T-cell (primary cell): ENCODE data around the gene RAB30. TPM values are rescaled to one million over a fixed set of nuclear protein-coding genes. Genes with fewer than 3 reads are reported as not detected.
A peak's percentile ranks its signal among the peaks of the same experiment; 100 is the strongest.

Source experiments
- ATAC-seq, 4 experiments: fragments of 200-7000 bp in 3 of 4; fragments of 150-1000 bp in 1 of 4; cut with Tn5 transposase; replicated peaks in 1 of 4; 1 replicate in 3 of 4; 2 replicates in 1 of 4; pipeline ENCODE4 v1.10.0; 2021; ENCODE audit warnings: moderate library complexity in 3 of 4, mild to moderate bottlenecking in 2 of 4, moderate number of reproducible peaks in 1 of 4
- CTCF ChIA-PET, 2 donors: fragments of 300-600 bp; sonication (Branson Sonifier 250); formaldehyde crosslinking; loops; one replicate each; lab custom pipeline; 2022; ENCODE audit warnings: antibody characterized with exemption in 2 of 2; lab: Charles Lee
- POLR2A ChIA-PET, 2 donors: fragments of 300-600 bp; sonication (Branson Sonifier 250); formaldehyde crosslinking; loops; one replicate each; lab custom pipeline; 2022; ENCODE audit warnings: antibody characterized with exemption in 2 of 2; lab: Charles Lee
- DNase-seq, 35 experiments: peaks; one replicate each; pipeline versions ENCODE4 v3.0.0 to v3.0.0-alpha.2; 2013 to 2023
- H3K27ac ChIP-seq: one replicate; pipeline ENCODE4 v1.5.1; 2013; ENCODE audit warnings: low read length
- H3K27me3 ChIP-seq, 2 experiments: replicated peaks in 1 of 2; 1 replicate in 1 of 2; 2 replicates in 1 of 2; pipeline versions ENCODE4 v1.6.1 to v1.7.0; 2013; ENCODE audit warnings: low read length in 1 of 2, mixed read lengths in 1 of 2; ENCODE audit not compliant: control insufficient read depth in 2 of 2, insufficient read depth in 2 of 2; ENCODE audit errors: extremely low read depth in 1 of 2
- H3K36me3 ChIP-seq, 2 donors: 1 replicate in 1 of 2; 2 replicates in 1 of 2; pipeline versions ENCODE4 v1.6.1 to v1.7.0; 2013; ENCODE audit warnings: low read length in 1 of 2; ENCODE audit not compliant: control insufficient read depth in 2 of 2, insufficient read depth in 1 of 2; ENCODE audit errors: extremely low read depth in 1 of 2
- H3K4me1 ChIP-seq, 2 experiments: 1 replicate in 1 of 2; 2 replicates in 1 of 2; pipeline versions ENCODE4 v1.6.1 to v1.7.0; 2013; ENCODE audit warnings: low read length in 2 of 2, mixed read lengths in 1 of 2; ENCODE audit not compliant: insufficient read depth in 2 of 2, control insufficient read depth in 1 of 2; ENCODE audit errors: extremely low read depth in 1 of 2
- H3K4me3 ChIP-seq, 2 donors: 1 replicate in 1 of 2; 2 replicates in 1 of 2; pipeline versions ENCODE4 v1.5.1 to v1.7.0; 2013; ENCODE audit warnings: mild to moderate bottlenecking in 2 of 2, low read length in 1 of 2, moderate library complexity in 1 of 2; ENCODE audit not compliant: control insufficient read depth in 1 of 2; ENCODE audit errors: extremely low read depth in 1 of 2
- H3K9me3 ChIP-seq: 2 replicates; pipeline ENCODE4 v1.7.0; 2013
- H3K27ac Mint-ChIP-seq, 2 donors: one replicate each; pipeline ENCODE4 v1.8.0; 2020 to 2021; ENCODE audit warnings: mild to moderate bottlenecking in 2 of 2, mixed read lengths in 2 of 2
- H3K27me3 Mint-ChIP-seq, 2 donors: one replicate each; pipeline ENCODE4 v1.8.0; 2021 to 2022; ENCODE audit warnings: mixed read lengths in 2 of 2
- H3K36me3 Mint-ChIP-seq: one replicate; pipeline ENCODE4 v1.8.0; 2021; ENCODE audit warnings: mixed read lengths
- H3K4me1 Mint-ChIP-seq, 3 donors: one replicate each; pipeline ENCODE4 v1.8.0; 2020 to 2022; ENCODE audit warnings: mixed read lengths in 3 of 3, mild to moderate bottlenecking in 1 of 3
- H3K4me3 Mint-ChIP-seq, 3 donors: one replicate each; pipeline ENCODE4 v1.8.0; 2020 to 2022; ENCODE audit warnings: mild to moderate bottlenecking in 3 of 3, mixed read lengths in 3 of 3, moderate library complexity in 3 of 3
- H3K9me3 Mint-ChIP-seq, 3 donors: one replicate each; pipeline ENCODE4 v1.8.0; 2020 to 2022; ENCODE audit warnings: mixed read lengths in 3 of 3
- WGBS: methylation state at CpG from one replicate; pipeline ENCODE4 v1.1.5; 2013; ENCODE audit warnings: missing lambda C conversion rate; ENCODE audit not compliant: insufficient coverage; 5-methylcytosine and 5-hydroxymethylcytosine counted together
- total RNA-seq, 35 experiments: library from RNA in 6 of 35; stranded (reverse) in 6 of 35; fragments of 120-200 nt in 1 of 35; gene quantifications; one replicate each; pipeline versions ENCODE4 v1.2.1 to v1.2.4 and lab custom pipeline; 2013 to 2026

Gene RAB30
- total RNA-seq, 5 donors from 2014 or later (not counting 1 experiment from before 2014, with no cell fraction given), result 18.6 to 44.5 (median 20.1) TPM

GRCh38 chr11:83047515-83048225 lies 24.0 kb downstream of the RAB30 start:
- H3K4me1 ChIP-seq, result peaks cover 0 to 7% of the 10 kb centered on the region in 2 experiments
- H3K4me3 ChIP-seq, result no peak overlapping the region
- peaks cover 0 to 7% (median 2%) of the 10 kb centered on the region in 3 donors for H3K9me3 Mint-ChIP-seq
- DNase-seq, result no peak
- H3K4me1 Mint-ChIP-seq, result peaks cover 32 to 43% (median 38%) of the 10 kb centered on the region in 3 donors
- ChIA-PET CTCF (interaction anchor here in 1 of 2 donors (0.5 kb wide), 1 partner anchor 14 kb away, joined by 5 read pairs; no protein-coding TSS in a partner anchor), POLR2A (interaction anchor here in 1 of 2 donors (0.5 to 0.6 kb wide), 2 partner anchors 15 to 50 kb away, joined by 3 to 4 read pairs; no protein-coding TSS in a partner anchor)
- no peak overlapping the region for H3K4me3 Mint-ChIP-seq
- H3K27ac ChIP-seq, result no peak overlapping the region
- no peaks in the 10 kb centered on the region for H3K36me3 ChIP-seq
- WGBS, result no CpG with 5 or more reads among the region's 4 CpGs
- H3K36me3 Mint-ChIP-seq, result peaks cover 13% of the 10 kb centered on the region
- H3K27ac Mint-ChIP-seq, result no peak overlapping the region
- no peaks in the 10 kb centered on the region for H3K27me3 Mint-ChIP-seq
- no peaks in the 10 kb centered on the region for H3K27me3 ChIP-seq
- H3K9me3 ChIP-seq, result no peaks in the 10 kb centered on the region
- no peak for ATAC-seq

- ATAC-seq (no peak), DNase-seq (no peak)
- no peaks in the 10 kb centered on the region for H3K36me3 ChIP-seq
- 100% methylated on average over 1 of the region's 4 CpGs for WGBS
- H3K27ac ChIP-seq, result no peak overlapping the region
- H3K27ac Mint-ChIP-seq, result no peak overlapping the region
- H3K27me3 ChIP-seq, result no peaks in the 10 kb centered on the region
- ChIA-PET CTCF (interaction anchor here (0.5 to 0.6 kb wide), 3 partner anchors 13 to 105 kb away, joined by 3 to 4 read pairs (median 3); no protein-coding TSS in a partner anchor), POLR2A (no interaction called here)
- peaks cover 0 to 6% (median 2%) of the 10 kb centered on the region in 3 donors for H3K9me3 Mint-ChIP-seq
- peaks cover 10% of the 10 kb centered on the region for H3K36me3 Mint-ChIP-seq
- H3K4me3 Mint-ChIP-seq, result no peak overlapping the region
- peaks cover 32 to 43% (median 42%) of the 10 kb centered on the region in 3 donors for H3K4me1 Mint-ChIP-seq
- H3K27me3 Mint-ChIP-seq, result no peaks in the 10 kb centered on the region
- no peak overlapping the region for H3K4me3 ChIP-seq
- peaks cover 0 to 7% of the 10 kb centered on the region in 2 experiments for H3K4me1 ChIP-seq
- H3K9me3 ChIP-seq, result no peaks in the 10 kb centered on the region
Observed at GRCh38 chr11:83046621-83047172, 25.0 kb downstream of the RAB30 start.

- ATAC-seq, result peak; percentile 50 to 73 (median 69)
- Mint-ChIP-seq H3K27me3 (no peaks in the 10 kb centered on the region), H3K9me3 (no peaks in the 10 kb centered on the region), H3K27ac (peak overlapping the region in 1 of 2 donors; percentile 55), H3K4me3 (no peak overlapping the region), H3K36me3 (peaks cover 6% of the 10 kb centered on the region), H3K4me1 (peaks cover 39 to 50% (median 47%) of the 10 kb centered on the region in 3 donors)
- H3K9me3 ChIP-seq, result no peaks in the 10 kb centered on the region
- CTCF ChIA-PET, result no interaction called here
- POLR2A ChIA-PET, result interaction anchor here in 1 of 2 donors (1.3 kb wide), 1 partner anchor 17 kb away, joined by 3 read pairs; no protein-coding TSS in a partner anchor
- no peaks in the 10 kb centered on the region for H3K27me3 ChIP-seq
- no peak overlapping the region for H3K4me3 ChIP-seq
- 70% methylated on average over 2 of the region's 8 CpGs for WGBS
- no peak overlapping the region for H3K27ac ChIP-seq
- peak in 1 of 35 experiments; percentile 38 for DNase-seq
- H3K36me3 ChIP-seq, result no peaks in the 10 kb centered on the region
- H3K4me1 ChIP-seq, result peaks cover 0 to 7% of the 10 kb centered on the region in 2 experiments
Observed at GRCh38 chr11:83044958-83045712, 26.6 kb downstream of the RAB30 start.

- Mint-ChIP-seq H3K36me3 (peaks cover 15% of the 10 kb centered on the region), H3K27ac (no peak overlapping the region), H3K4me1 (peaks cover 45 to 49% (median 49%) of the 10 kb centered on the region in 3 donors), H3K4me3 (no peak overlapping the region), H3K27me3 (no peaks in the 10 kb centered on the region), H3K9me3 (no peaks in the 10 kb centered on the region)
- H3K9me3 ChIP-seq, result no peaks in the 10 kb centered on the region
- H3K4me3 ChIP-seq, result no peak overlapping the region
- no peak overlapping the region for H3K27ac ChIP-seq
- H3K36me3 ChIP-seq, result no peaks in the 10 kb centered on the region
- DNase-seq, result no peak
- WGBS, result 100% methylated on average over 1 of the region's 3 CpGs
- ChIA-PET POLR2A (no interaction called here), CTCF (no interaction called here)
- H3K4me1 ChIP-seq, result peaks cover 0 to 7% of the 10 kb centered on the region in 2 experiments
- ATAC-seq, result no peak
- no peaks in the 10 kb centered on the region for H3K27me3 ChIP-seq
Observed at GRCh38 chr11:83042964-83043711, 28.6 kb downstream of the RAB30 start.

- peaks cover 20% of the 10 kb centered on the region for H3K36me3 Mint-ChIP-seq
Observed at GRCh38 chr11:83041126-83041525, 30.6 kb downstream of the RAB30 start.

More at GRCh38 chr11:83041126-83041525, 30.6 kb downstream of the RAB30 start:
- WGBS, result no CpG with 5 or more reads among the region's 2 CpGs
- H3K4me1 ChIP-seq, result peaks cover under 1 to 9% of the 10 kb centered on the region in 2 experiments
- Mint-ChIP-seq H3K4me1 (peaks cover 47 to 55% (median 53%) of the 10 kb centered on the region in 3 donors), H3K27ac (no peak overlapping the region), H3K4me3 (no peak overlapping the region), H3K27me3 (no peaks in the 10 kb centered on the region), H3K9me3 (no peaks in the 10 kb centered on the region)
- H3K4me3 ChIP-seq, result no peak overlapping the region
- no peaks in the 10 kb centered on the region for H3K9me3 ChIP-seq
- no peaks in the 10 kb centered on the region for H3K27me3 ChIP-seq
- no peak overlapping the region for H3K27ac ChIP-seq
- no peak for DNase-seq
- H3K36me3 ChIP-seq, result no peaks in the 10 kb centered on the region
- POLR2A ChIA-PET, result interaction anchor here (0.6 kb wide), 4 partner anchors 11 to 142 kb away, joined by 3 to 4 read pairs (median 4); no protein-coding TSS in a partner anchor
- no peak for ATAC-seq
- CTCF ChIA-PET, result no interaction called here
